ENCODE results near the gene PGS1.
A peak's percentile ranks its signal among the peaks of the same experiment; 100 is the strongest.

Gene PGS1

DNA sequence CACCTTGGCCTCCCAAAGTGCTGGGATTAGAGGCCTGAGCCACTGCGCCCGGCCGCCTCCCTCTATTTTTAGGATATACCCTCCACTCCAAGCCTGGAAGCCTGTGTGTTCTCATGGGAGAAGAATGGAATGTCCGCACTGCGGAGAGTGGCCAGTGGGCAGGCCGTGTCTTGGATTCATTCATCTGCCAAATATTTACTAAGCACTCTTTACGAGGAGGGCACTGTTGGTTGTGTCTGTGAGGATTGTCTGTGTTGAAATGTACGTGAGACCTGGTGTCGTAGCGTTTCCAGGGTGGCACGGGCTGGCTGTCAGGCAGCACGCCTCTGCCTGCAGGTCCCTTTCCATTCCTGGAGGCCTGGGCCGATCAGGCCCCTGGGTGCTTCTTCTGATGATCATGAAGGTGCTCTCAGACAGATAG is 19.2 kb downstream of the PGS1 start:
- H3K9me3 Mint-ChIP-seq = no peaks in the 10 kb centered on the region
- no peak overlapping the region for H3K4me3 Mint-ChIP-seq
- no peaks in the 10 kb centered on the region for H3K27me3 Mint-ChIP-seq
- DNase-seq = no peak
- H3K27ac Mint-ChIP-seq = peak overlapping the region; percentile 53
- H3K4me1 Mint-ChIP-seq (ENCODE audit: low read depth) = peaks cover 19% of the 10 kb centered on the region
- H3K36me3 Mint-ChIP-seq (ENCODE audit: low read depth) = peaks cover 95% of the 10 kb centered on the region

- H3K9me3 Mint-ChIP-seq = no peaks in the 10 kb centered on the region
- peak overlapping the region; percentile 72 for H3K27ac Mint-ChIP-seq
- H3K27me3 Mint-ChIP-seq = no peaks in the 10 kb centered on the region
- H3K36me3 Mint-ChIP-seq (ENCODE audit: low read depth) = peaks cover 95% of the 10 kb centered on the region
- no peak overlapping the region for H3K4me3 Mint-ChIP-seq
- DNase-seq = no peak
- H3K4me1 Mint-ChIP-seq (ENCODE audit: low read depth) = peaks cover 17% of the 10 kb centered on the region
These were observed 19.9 kb downstream of the PGS1 start for GRCh38 chr17:78398390-78398789.

DNA sequence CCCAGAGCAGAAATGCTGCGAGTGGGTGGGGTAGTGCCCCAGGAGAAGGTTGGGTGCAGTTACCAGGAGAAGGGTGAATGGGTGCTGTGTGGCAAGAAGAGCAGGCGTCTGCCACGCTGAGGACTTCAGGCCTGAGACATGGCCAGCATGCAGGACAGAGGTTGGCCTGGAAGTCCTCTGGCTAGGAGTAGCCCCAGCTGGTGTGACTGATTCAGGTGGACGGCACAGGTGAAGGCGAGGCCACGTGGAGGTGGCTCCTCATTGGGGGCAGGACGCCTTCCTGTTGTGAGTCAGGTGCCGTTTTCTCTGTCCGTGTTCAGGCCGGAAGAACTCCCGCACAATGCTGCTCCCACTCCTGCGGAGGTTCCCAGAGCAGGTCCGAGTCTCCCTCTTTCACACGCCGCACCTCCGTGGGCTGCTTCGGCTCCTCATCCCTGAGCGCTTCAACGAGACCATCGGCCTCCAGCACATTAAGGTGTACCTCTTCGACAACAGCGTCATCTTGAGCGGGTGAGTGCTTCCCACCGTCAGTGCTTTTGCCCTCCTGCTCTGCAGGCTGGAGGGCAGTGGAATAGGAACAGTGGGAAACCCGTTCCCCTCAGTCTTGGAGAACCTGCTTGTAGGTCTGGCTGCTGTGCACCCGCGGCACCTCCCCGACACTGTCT is 20.7 kb downstream of the PGS1 start:
- no peak overlapping the region for H3K4me3 Mint-ChIP-seq
- DNase-seq = no peak
- H3K36me3 Mint-ChIP-seq (ENCODE audit: low read depth) = peaks cover 96% of the 10 kb centered on the region
- peaks cover 13% of the 10 kb centered on the region for H3K4me1 Mint-ChIP-seq (ENCODE audit: low read depth)
- H3K27ac Mint-ChIP-seq = peak overlapping the region; percentile 72
- no peaks in the 10 kb centered on the region for H3K27me3 Mint-ChIP-seq
- H3K9me3 Mint-ChIP-seq = no peaks in the 10 kb centered on the region

GRCh38 chr17:78399693-78400144 is 21.3 kb downstream of the PGS1 start:
- Mint-ChIP-seq H3K9me3 (no peaks in the 10 kb centered on the region), H3K4me1 (ENCODE audit: low read depth) (peaks cover 13% of the 10 kb centered on the region), H3K27me3 (no peaks in the 10 kb centered on the region), H3K4me3 (no peak overlapping the region), H3K27ac (peak overlapping the region; percentile 26), H3K36me3 (ENCODE audit: low read depth) (peaks cover 97% of the 10 kb centered on the region)
- no peak for DNase-seq

- no peak overlapping the region for H3K4me3 Mint-ChIP-seq
- no peaks in the 10 kb centered on the region for H3K9me3 Mint-ChIP-seq
- peaks cover 6% of the 10 kb centered on the region for H3K4me1 Mint-ChIP-seq (ENCODE audit: low read depth)
- no peaks in the 10 kb centered on the region for H3K27me3 Mint-ChIP-seq
- H3K27ac Mint-ChIP-seq = peak overlapping the region; percentile 85
- no peak for DNase-seq
- peaks cover 97% of the 10 kb centered on the region for H3K36me3 Mint-ChIP-seq (ENCODE audit: low read depth)
These were observed 22.3 kb downstream of the PGS1 start for GRCh38 chr17:78400581-78401240.

DNA sequence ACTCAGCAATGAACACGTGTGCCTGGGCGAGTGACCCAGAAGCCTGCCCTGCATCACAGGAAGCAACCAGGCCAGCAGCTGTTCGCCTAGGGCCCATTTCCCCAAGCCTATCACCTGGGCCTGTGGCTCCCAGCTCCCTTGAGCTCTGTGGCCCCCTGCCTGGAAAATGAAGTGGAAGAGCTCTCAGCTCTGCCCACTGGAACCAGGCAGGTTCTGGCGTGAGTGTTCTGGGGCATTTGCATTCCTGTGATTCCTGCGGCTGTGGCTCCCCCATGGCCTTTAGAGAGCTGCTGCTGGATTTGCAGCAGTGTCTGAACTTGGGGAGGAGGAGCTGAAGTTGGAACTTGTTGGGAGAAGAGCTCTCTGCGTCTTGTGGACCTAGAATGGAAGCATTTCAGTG is 22.8 kb downstream of the PGS1 start:
- Mint-ChIP-seq H3K27me3 (no peaks in the 10 kb centered on the region), H3K4me1 (ENCODE audit: low read depth) (peaks cover 9% of the 10 kb centered on the region), H3K9me3 (no peaks in the 10 kb centered on the region), H3K36me3 (ENCODE audit: low read depth) (peaks cover 96% of the 10 kb centered on the region), H3K4me3 (no peak overlapping the region), H3K27ac (peak overlapping the region; percentile 85)
- no peak for DNase-seq

DNA sequence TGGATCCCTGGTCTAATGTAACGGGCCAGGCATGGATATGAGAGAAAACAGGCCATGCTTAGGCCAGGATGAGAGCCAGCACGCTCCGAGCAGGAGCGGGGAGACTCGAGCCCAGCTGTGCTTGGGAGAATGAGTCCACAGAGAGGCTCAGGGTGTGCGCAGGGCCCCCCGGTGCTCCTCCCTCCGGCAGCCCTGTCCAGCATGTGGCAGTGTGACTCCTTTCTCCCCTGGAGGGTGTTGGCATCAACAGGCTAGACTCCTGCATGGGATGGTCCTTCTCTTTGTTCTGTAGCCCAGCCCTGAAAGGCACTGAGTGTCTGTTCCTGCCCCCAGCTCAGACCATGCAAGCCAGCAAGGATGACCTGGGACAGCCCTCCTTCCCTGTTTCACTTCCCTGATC is 23.4 kb downstream of the PGS1 start:
- Mint-ChIP-seq H3K36me3 (ENCODE audit: low read depth) (peaks cover 96% of the 10 kb centered on the region), H3K4me1 (ENCODE audit: low read depth) (peaks cover 15% of the 10 kb centered on the region), H3K9me3 (no peaks in the 10 kb centered on the region), H3K4me3 (no peak overlapping the region), H3K27ac (peak overlapping the region; percentile 85), H3K27me3 (no peaks in the 10 kb centered on the region)
- no peak for DNase-seq

DNA sequence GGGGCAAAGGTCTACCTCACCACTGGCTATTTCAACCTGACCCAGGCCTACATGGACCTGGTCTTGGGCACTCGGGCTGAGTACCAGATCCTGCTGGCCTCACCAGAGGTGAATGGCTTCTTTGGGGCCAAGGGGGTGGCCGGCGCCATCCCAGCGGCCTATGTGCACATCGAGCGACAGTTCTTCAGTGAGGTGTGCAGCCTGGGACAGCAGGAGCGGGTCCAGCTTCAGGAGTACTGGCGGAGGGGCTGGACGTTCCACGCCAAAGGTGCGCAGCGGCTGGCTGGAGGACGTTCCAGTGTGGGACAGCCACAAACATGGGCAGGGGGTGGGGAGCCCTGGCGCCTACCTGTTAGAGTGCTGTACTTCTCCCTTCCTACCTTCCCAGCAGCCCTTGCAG is 25.4 kb downstream of the PGS1 start:
- Mint-ChIP-seq H3K9me3 (no peaks in the 10 kb centered on the region), H3K36me3 (ENCODE audit: low read depth) (peaks cover 96% of the 10 kb centered on the region), H3K4me3 (no peak overlapping the region), H3K4me1 (ENCODE audit: low read depth) (peaks cover 30% of the 10 kb centered on the region), H3K27ac (no peak overlapping the region), H3K27me3 (no peaks in the 10 kb centered on the region)
- DNase-seq = no peak

DNA sequence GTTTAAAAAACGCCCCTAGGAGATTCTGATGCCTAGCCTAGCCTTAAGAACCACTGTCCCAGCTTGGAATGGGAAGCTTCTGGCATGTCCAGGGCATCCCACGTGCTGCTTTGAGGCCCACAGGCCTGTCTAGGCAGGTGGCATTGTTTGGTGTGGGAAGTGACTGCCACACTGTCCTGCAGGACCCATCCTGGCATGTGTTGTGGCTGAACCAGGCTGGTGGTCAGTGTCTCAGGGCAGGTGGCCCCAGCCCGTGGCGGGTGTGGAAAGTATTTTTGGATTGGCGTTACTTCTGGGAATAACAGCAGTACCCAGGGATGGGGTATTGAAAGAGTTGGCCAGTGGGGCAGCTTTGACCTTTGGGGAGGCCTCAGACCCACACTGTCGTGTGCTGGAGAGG is 27.9 kb downstream of the PGS1 start:
- Mint-ChIP-seq H3K4me3 (no peak overlapping the region), H3K36me3 (ENCODE audit: low read depth) (peaks cover 91% of the 10 kb centered on the region), H3K27me3 (no peaks in the 10 kb centered on the region), H3K9me3 (no peaks in the 10 kb centered on the region), H3K4me1 (ENCODE audit: low read depth) (peaks cover 46% of the 10 kb centered on the region), H3K27ac (peak overlapping the region; percentile 65)
- DNase-seq = no peak

DNA sequence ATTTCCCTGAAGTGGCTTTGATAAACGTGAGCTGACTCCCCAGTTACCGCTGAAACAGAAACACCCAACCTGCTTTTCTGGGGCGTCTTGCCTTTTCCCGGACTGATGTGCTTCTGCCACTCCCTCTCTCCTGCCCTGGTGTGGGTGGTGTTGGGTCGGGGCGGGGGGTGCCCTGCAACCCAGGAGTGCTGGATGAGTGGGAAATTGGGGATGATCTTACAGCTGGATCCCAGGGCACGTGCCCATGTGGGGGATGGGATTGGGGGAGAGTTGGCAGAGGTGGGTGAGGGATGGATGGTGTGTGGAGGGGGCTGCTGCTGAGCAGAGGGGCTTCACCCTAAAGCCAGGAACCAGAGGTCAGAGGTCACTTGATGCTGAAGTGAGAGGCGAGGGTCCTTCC is 28.5 kb downstream of the PGS1 start:
- Mint-ChIP-seq H3K9me3 (no peaks in the 10 kb centered on the region), H3K27ac (peak overlapping the region; percentile 65), H3K36me3 (ENCODE audit: low read depth) (peaks cover 89% of the 10 kb centered on the region), H3K4me3 (no peak overlapping the region), H3K27me3 (no peaks in the 10 kb centered on the region), H3K4me1 (ENCODE audit: low read depth) (peaks cover 48% of the 10 kb centered on the region)
- DNase-seq = no peak

- peak overlapping the region; percentile 65 for H3K27ac Mint-ChIP-seq
- H3K27me3 Mint-ChIP-seq = no peaks in the 10 kb centered on the region
- no peak overlapping the region for H3K4me3 Mint-ChIP-seq
- H3K36me3 Mint-ChIP-seq (ENCODE audit: low read depth) = peaks cover 92% of the 10 kb centered on the region
- no peaks in the 10 kb centered on the region for H3K9me3 Mint-ChIP-seq
- DNase-seq = no peak
- H3K4me1 Mint-ChIP-seq (ENCODE audit: low read depth) = peaks cover 54% of the 10 kb centered on the region
These were observed 29.0 kb downstream of the PGS1 start for GRCh38 chr17:78407387-78408000.

- Mint-ChIP-seq H3K27ac (peak overlapping the region; percentile 65), H3K4me1 (ENCODE audit: low read depth) (peaks cover 64% of the 10 kb centered on the region), H3K27me3 (no peaks in the 10 kb centered on the region), H3K36me3 (ENCODE audit: low read depth) (peaks cover 92% of the 10 kb centered on the region), H3K9me3 (no peaks in the 10 kb centered on the region), H3K4me3 (no peak overlapping the region)
- no peak for DNase-seq
These were observed 30.1 kb downstream of the PGS1 start for GRCh38 chr17:78408476-78409050.

GRCh38 chr17:78409191-78409928 is 30.9 kb downstream of the PGS1 start:
- Mint-ChIP-seq H3K4me3 (no peak overlapping the region), H3K27ac (peak overlapping the region; percentile 65)

DNA sequence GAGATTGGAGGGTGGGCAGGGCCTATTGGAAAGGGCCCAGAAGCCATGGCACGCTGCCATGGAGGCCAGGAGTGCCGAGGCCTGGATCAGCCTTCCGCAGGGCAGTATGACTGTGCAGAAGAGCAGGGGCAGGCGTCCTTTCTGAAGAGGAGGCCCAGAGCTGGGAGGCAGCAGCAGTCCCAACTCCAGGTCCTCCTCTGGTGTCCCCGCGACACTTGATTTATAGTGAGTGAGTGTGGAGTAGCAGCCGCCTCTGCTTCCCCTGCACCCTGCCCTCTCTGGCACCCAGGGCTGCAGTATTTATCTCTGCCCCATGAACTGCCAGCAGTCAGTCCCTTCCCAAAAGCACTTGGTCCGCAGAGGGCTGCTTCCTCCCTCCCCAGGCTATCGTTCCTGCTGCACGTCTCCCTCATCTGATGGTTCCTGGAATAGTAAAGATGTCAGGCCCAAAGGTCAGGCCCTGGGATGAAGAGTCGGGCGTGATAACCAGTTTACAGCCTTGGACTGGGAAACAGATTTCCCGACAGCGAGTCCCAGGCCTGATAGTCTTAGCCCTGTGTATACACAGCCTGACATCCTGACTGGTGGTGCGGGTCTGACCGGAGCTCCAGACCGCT is 32.9 kb downstream of the PGS1 start:
- no peak for DNase-seq
- Mint-ChIP-seq H3K27me3 (no peaks in the 10 kb centered on the region), H3K36me3 (ENCODE audit: low read depth) (peaks cover 93% of the 10 kb centered on the region), H3K9me3 (no peaks in the 10 kb centered on the region), H3K27ac (peak overlapping the region; percentile 80), H3K4me3 (no peak overlapping the region), H3K4me1 (ENCODE audit: low read depth) (peaks cover 86% of the 10 kb centered on the region)

More at GRCh38 chr17:78409191-78409928, 30.9 kb downstream of the PGS1 start:
- no peak for DNase-seq
- H3K36me3 Mint-ChIP-seq (ENCODE audit: low read depth) = peaks cover 92% of the 10 kb centered on the region
- H3K27me3 Mint-ChIP-seq = no peaks in the 10 kb centered on the region
- no peaks in the 10 kb centered on the region for H3K9me3 Mint-ChIP-seq
- H3K4me1 Mint-ChIP-seq (ENCODE audit: low read depth) = peaks cover 72% of the 10 kb centered on the region
